LHCN-M2 (cell line): Measurements from ENCODE around the gene LCE1E. TPM values are rescaled to one million over a fixed set of nuclear protein-coding genes. Genes with fewer than 3 reads are reported as not detected.
A peak's percentile ranks its signal among the peaks of the same experiment; 100 is the strongest.

Experiments used
- DNase-seq: peaks from one replicate; pipeline ENCODE4 v3.0.0-alpha.2; 2012; ENCODE audit warnings: low read depth
- total RNA-seq: library from RNA; depleted of rRNA; stranded (reverse); fragments of >200 nt; gene quantifications from 2 replicates; pipeline ENCODE4 v1.2.3, GENCODE V29; 2014; rRNA removed

The LCE1E gene
- total RNA-seq, 1 experiment from 2014 or later: not detected

DNA sequence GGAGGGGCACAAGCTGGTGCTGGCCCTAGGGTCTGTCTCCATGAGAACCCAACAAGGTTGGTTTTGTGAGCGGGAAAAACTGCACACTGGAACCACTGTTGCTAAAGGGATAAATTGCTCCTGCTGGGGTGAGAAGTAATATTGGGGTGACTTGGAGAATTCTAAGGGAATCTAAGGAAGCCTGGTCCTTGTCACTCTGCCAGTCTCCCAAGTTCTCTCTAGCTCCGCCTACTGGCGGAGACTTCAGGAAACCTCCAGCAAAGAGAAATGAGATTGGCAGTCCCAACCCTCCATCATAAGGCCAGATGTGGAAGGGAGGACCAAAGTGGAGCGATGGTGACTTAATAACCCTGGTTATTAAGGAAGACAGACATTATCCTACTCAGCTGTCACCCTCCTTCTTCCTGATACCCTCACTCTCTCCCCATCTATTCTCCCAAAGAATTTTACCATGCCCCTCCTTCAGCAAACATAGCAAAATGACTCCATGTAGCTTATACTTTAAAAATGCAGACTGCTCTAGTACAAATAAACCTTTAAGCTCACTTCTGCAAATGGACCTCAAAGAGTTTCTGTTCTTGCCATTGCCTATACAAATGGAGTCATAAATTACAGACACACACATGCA lies 8.4 kb upstream of the LCE1E start:
- peak; percentile 27 for DNase-seq

DNA sequence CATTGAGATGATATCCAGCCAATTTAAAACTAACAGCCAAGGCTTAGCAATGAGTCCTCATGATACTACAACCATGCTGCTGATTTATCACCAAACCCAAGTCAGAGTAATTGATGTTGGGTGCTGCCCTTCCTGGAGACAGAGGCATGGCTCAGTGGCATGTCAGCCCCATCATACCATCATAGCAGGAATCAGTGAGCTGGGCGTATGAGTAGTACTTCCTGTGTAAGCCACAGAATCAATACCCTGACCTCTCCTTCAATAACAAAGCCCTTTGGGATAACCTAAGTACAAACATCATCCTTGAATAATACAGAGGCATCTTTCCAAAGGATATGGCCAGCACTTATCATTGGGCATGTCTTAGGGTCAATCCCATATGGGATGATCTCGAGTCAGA lies 3.0 kb upstream of the LCE1E start:
- DNase-seq: no peak

DNA sequence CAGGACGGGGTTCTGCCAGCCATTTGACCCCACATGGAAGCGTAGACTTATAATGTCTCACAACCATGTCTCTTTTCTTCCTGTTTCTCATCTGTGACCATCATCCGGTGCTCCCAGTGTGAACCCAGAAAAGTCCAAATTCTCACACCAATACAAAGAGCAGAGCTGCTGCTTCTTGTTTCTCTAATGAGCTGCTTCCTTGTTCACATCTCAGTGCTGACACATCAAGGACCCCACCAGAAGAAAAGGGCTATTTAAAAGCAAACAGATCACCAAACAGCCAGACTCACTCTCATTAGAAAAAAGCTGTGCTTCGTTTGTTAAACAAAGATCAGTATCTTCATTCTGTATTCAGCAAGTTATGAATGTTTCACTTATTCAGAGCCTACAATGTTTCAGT lies 9.6 kb downstream of the LCE1E start:
- no peak for DNase-seq

DNA sequence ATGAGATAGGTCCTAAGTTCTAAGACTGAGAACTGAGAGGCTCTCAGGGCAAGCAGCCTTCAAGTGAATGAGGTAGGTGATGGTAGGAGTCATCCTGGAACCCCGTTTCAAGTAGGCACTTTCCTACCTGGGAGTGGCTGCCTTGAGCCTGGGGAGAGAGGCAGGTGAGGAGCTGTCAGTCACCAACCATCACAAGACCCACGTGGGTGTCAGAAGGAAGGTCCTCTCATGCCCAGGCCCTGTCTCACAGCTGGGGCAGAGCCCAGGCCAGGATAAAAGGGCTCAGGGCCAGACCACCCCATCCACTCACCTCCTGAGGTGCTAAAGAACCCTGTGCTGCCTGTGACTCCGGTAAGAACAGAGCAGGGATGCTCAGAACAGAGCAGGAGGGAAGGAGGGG lies 10.4 kb downstream of the LCE1E start, which contains the start of gene LCE1D:
Gene LCE1D (plus strand): TSS at position 301 of the 400 bp plus-strand sequence. CDS start 1,074 bp downstream, outside the sequence.
- DNase-seq: no peak

DNA sequence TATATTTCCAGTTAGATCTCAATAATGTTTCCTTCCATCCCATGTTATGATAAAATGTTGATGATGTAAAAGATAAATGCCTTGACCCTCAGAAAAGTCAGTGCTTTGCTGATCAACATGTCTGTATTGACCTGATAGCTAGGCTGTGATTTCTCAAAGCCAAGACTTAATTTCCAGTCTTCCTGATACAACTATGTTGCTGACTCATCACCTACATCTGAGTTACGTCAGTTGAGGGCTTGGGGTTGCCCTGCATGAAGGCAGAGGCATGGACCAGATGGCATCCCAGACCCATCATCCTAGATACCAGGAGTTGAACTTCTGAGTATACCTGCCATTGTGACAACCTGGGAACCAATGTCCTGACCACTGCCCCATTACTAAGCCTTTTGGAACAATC lies 15.3 kb downstream of the LCE1E start:
- no peak for DNase-seq

DNA sequence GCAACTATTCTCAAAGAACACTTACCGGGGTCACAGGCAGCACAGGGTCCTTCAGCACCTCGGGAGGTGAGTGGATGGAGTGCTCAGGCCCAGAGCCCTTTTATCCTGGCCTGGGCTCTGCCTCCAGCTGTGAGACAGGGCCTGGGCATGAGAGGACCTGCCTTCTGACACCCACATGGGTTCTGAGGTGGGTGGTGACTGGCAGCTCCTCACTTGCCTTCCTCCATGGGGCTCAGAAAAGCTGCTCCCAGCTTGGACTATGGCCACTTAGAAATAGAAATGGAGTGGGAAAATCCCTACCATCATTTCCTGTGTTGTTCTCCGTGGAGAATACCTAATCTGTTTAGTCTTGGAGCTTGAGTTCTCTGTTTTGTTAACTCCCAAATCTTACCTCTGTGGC lies 20.5 kb downstream of the LCE1E start, which contains the start of gene LCE1C:
Gene LCE1C (minus strand): TSS at position 76 of the 400 bp plus-strand sequence. CDS start 1,173 bp downstream, outside the sequence.
- no peak for DNase-seq

DNA sequence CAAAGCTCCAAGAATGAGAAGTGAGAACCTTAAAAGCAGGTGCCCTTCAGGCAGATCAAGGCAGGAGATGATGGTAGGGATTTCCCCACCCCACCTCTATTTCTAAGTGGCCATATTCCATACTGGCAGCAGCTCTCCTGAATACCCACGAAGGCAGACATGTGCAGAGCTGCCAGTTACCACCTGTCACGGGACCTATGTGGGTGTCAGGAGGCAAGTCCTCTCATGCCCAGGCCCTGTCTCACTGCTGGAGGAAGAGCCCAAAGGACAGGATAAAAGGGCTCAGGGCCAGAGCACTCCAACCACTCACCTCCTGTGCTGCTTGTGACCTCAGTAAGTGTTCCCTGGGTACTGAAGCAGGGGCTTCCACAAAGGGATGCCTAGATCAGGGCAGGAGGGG lies 25.0 kb downstream of the LCE1E start:
- DNase-seq: no peak

DNA sequence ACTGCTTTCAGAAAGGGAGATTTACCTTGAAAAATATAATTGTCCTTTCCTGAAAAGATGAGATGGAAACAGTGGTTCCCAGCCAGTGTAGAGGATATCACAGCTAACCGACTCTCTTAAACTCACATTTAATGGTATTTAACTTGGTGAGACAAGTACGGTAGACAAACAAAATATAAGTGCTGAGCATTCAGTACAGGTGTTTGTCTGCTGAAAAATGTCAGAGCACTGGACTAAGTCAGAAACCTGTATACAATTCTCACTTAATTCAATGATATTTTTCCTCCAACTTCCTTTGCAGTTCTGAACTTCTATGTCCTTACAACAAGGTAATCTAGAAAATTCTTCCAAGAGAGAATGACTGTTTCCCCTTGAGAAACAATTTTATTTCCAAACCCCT lies 25.6 kb downstream of the LCE1E start, which contains the start of gene LCE1B:
Gene LCE1B (plus strand): TSS at position 301 of the 400 bp plus-strand sequence. CDS start 476 bp downstream, outside the sequence.
- DNase-seq: no peak

DNA sequence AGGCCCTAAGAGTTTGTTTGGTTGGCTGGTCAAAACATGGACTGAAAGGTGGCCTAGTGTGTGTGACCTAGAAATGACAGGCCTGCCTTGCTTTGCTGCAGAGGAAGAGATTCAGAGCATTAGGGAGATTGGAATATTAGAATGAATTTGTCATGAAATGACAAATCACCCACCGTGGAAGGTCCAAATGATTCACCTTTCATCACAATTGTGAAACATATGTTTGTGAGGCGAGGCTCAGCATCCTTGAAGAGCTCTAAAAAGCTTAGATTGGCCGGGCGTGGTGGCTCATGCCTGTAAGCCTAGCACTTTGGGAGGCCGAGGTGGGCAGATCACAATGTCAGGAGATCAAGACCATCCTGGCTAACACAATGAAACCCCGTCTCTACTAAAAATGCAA lies 31.3 kb downstream of the LCE1E start:
- no peak for DNase-seq

DNA sequence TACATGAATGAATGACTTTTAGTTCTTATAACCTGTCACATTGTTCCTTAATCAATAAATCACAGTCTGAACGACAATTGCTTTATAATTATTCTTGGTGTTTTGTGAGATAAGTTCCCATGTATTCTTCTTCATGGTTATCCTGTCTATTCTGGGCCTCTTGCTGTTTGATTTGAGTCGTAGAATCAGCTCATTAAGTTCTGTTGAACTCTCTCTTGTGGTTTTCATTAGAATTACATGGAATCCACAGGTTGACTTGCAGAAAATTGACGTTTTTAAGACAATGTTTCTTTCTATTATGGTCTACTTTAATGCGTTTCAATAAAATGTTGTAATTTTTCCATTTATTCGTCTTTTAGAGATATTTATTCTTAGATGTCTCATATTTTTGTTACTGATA lies 37.2 kb downstream of the LCE1E start:
- DNase-seq: no peak

DNA sequence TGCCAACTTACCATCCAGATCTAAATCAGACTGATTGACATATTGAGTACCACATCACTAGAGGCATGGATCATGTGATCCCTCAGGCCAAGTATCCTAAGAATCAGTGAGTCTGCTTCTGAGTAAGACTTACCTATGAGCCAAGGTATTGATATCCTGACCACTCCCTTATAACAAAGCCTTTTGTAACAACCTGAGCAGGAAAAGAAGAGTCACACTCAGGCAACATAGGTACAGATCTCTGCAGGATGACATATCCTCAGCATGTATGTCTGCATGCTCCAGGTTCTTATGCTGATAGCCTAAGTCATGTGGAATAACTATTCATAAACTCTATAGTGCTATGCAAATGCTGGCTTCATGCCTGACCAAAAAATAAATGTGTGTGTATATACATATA lies 38.9 kb downstream of the LCE1E start:
- DNase-seq: no peak

DNA sequence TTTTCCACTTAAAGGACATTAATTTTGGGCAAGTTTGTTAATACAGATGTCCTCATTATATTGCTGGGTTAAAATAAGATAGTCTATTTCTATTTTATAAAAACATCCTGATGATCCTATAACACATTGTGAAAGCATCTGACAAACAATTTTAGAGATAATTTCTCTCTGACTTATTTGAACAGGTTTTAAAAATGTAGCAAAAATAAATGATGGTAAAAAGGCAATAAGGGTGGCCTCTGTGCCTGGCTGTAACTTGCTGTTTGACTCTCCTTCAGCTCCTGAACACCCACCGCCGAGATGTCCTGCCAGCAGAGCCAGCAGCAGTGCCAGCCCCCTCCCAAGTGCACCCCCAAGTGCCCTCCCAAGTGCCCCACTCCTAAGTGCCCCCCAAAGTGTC lies 41.1 kb downstream of the LCE1E start, which contains the start of gene LCE1A:
Gene LCE1A (plus strand): TSS at position 301 of the 400 bp plus-strand sequence. CDS start 0 bp downstream, at position 301.
- DNase-seq: no peak

DNA sequence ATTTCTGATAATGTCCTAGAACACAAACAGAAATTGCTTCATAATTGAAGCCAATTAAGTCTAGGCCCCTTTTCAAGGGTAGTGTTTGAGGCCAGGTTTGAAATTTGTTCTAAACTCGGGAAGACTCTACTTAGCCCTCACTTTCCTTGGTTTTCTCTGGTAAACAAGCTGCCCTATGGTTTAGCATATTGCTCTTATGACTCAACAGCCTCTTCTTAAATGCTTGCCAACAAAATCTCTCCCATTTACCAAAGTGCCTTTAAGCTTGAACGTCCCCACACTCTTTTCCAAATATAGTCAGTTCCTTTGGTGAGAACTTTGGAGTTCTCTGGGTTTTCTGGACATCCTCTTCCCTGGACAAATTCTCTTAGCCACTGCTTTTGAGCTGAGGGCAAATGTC lies 50.8 kb downstream of the LCE1E start:
- no peak for DNase-seq

Other genes starting within 250 kb of the LCE1E start
- gene LCE3E, start 219.5 kb upstream of the LCE1E start, total RNA-seq: not detected in 2 replicates
- 0.32 and 0.69 TPM in 2 replicates for gene LCE3D, start 205.7 kb upstream of the LCE1E start, total RNA-seq
- not detected in 2 replicates for gene LCE3C, start 186.0 kb upstream of the LCE1E start, total RNA-seq
- not detected in 2 replicates for gene LCE3B, start 172.4 kb upstream of the LCE1E start, total RNA-seq
- gene LCE3A, start 163.2 kb upstream of the LCE1E start, total RNA-seq: not detected in 2 replicates
- not detected in 2 replicates for gene LCE2D, start 122.9 kb upstream of the LCE1E start, total RNA-seq
- not detected in 2 replicates for gene LCE2C, start 111.0 kb upstream of the LCE1E start, total RNA-seq
- gene LCE2B, start 100.1 kb upstream of the LCE1E start, total RNA-seq: not detected in 2 replicates
- gene LCE2A, start 87.9 kb upstream of the LCE1E start, total RNA-seq: not detected in 2 replicates
- not detected in 2 replicates for gene LCE4A, start 78.1 kb upstream of the LCE1E start, total RNA-seq
- gene KPRP, start 28.2 kb upstream of the LCE1E start, total RNA-seq: 0.13 TPM in 1 of 2 replicates, not detected in the other
- not detected in 2 replicates for gene LCE1F, start 11.1 kb upstream of the LCE1E start, total RNA-seq
- not detected in 2 replicates for gene LCE1D, start 10.5 kb downstream of the LCE1E start, total RNA-seq
- gene LCE1C, start 20.4 kb downstream of the LCE1E start, total RNA-seq: not detected in 2 replicates
- not detected in 2 replicates for gene LCE1B, start 25.7 kb downstream of the LCE1E start, total RNA-seq
- gene LCE1A, start 41.2 kb downstream of the LCE1E start, total RNA-seq: not detected in 2 replicates
- gene LCE6A, start 56.6 kb downstream of the LCE1E start, total RNA-seq: not detected in 2 replicates
- not detected in 2 replicates for gene LCE7A, start 73.7 kb downstream of the LCE1E start, total RNA-seq
- not detected in 2 replicates for gene SMCP, start 92.1 kb downstream of the LCE1E start, total RNA-seq
- gene IVL, start 122.3 kb downstream of the LCE1E start, total RNA-seq: not detected in 2 replicates
- not detected in 2 replicates for gene SPRR5, start 160.9 kb downstream of the LCE1E start, total RNA-seq
- gene SPRR4, start 184.4 kb downstream of the LCE1E start, total RNA-seq: not detected in 2 replicates
- not detected in 2 replicates for gene SPRR1A, start 197.8 kb downstream of the LCE1E start, total RNA-seq
- gene SPRR3, start 215.5 kb downstream of the LCE1E start, total RNA-seq: not detected in 2 replicates
- gene SPRR1B, start 244.9 kb downstream of the LCE1E start, total RNA-seq: not detected in 2 replicates